ENCODE measurements around the gene MYH14. TPM values are rescaled to one million over a fixed set of nuclear protein-coding genes. Genes with fewer than 3 reads are reported as not detected.

Gene MYH14
- total and polyA plus RNA-seq, 2 of the 4 experiments (the other 2 are of a cell fraction), result not detected

- 100% methylated on average over 1 of the region's 5 CpGs; no CpG with 5 or more reads in 1 of the 2 experiments for WGBS, 2 experiments (ENCODE audit: extremely low coverage in 2 of 2, insufficient read length in 1 of 2)
Observed at GRCh38 chr19:50268501-50268900, 65.1 kb downstream of the MYH14 start.

More at GRCh38 chr19:50268501-50268900, 65.1 kb downstream of the MYH14 start:
- peaks cover 12% of the 10 kb centered on the region; the same call in 1 of the 2 replicates for H3K9me3 ChIP-seq (ENCODE audit: control insufficient read depth, insufficient read depth, low read length)
- no peak overlapping the region for H4K91ac ChIP-seq (ENCODE audit: insufficient read depth, low read depth, low read length)
- no peak overlapping the region for H3K27ac ChIP-seq (ENCODE audit: insufficient read depth, low read length)
- H4K5ac ChIP-seq (ENCODE audit: low read depth, low read length), result no peak overlapping the region
- ChIA-PET POLR2A (ENCODE audit: unreplicated experiment) (no interaction called here), CTCF (no interaction called here)
- H3K4me1 ChIP-seq (ENCODE audit: control insufficient read depth, insufficient read depth, low read length), result no peaks in the 10 kb centered on the region
- H3K9me1 ChIP-seq (ENCODE audit: insufficient read depth, low read length), result no peaks in the 10 kb centered on the region
- no peaks in the 10 kb centered on the region for H3K27me3 ChIP-seq (ENCODE audit: control insufficient read depth, insufficient read depth, low read length)
- H3K36me3 ChIP-seq (ENCODE audit: control insufficient read depth, insufficient read depth, low read length), result no peaks in the 10 kb centered on the region
- H3K4me2 ChIP-seq (ENCODE audit: low read depth, low read length), result no peak overlapping the region
- no peak overlapping the region for H3K14ac ChIP-seq (replicated peaks; ENCODE audit: low read depth, low read length)
- intact Hi-C loops (cut with micrococcal nuclease), result no loop called here
- H3K79me1 ChIP-seq (ENCODE audit: low read depth in 1 of 2, low read length in 2 of 2), result no peaks in the 10 kb centered on the region
- no peak overlapping the region for H3K23ac ChIP-seq (ENCODE audit: low read depth, low read length)
- H2AK9ac ChIP-seq (replicated peaks; ENCODE audit: low read depth, low read length, poor library complexity), result no peak overlapping the region
- no peak overlapping the region for H2BK15ac ChIP-seq (ENCODE audit: low read depth, low read length)
- no peak for ATAC-seq (ENCODE audit: low read depth)
- no peak overlapping the region for H2AFZ ChIP-seq (replicated peaks; ENCODE audit: low read length, poor library complexity)
- H4K8ac ChIP-seq (ENCODE audit: low read depth in 2 of 2, low read length in 2 of 2), result no peak overlapping the region
- no peak overlapping the region for H3K4ac ChIP-seq (ENCODE audit: low read depth, low read length)
- no peak overlapping the region for H2BK120ac ChIP-seq (ENCODE audit: low read depth, low read length)
- no peak overlapping the region for H3K56ac ChIP-seq (ENCODE audit: extremely low read depth, insufficient read depth, low read length)
- dilution Hi-C loops (cut with HindIII; ENCODE audit: low sequenced_read_pairs, unreplicated experiment), result no loop called here
- DNase-seq, result no peak
- H4K20me1 ChIP-seq (ENCODE audit: insufficient read depth, low read length), result no peaks in the 10 kb centered on the region
- no peak overlapping the region for H3K18ac ChIP-seq (ENCODE audit: low read depth, low read length)
- H2AK5ac ChIP-seq (ENCODE audit: low read depth, low read length), result no peak overlapping the region
- in situ Hi-C loops (cut with MboI; ENCODE audit: low sequenced_read_pairs), result no loop called here
- BruUV-seq (replicated peaks), result no TSS peak
- no peak overlapping the region for H2BK20ac ChIP-seq (ENCODE audit: low read depth, low read length)
- H2BK5ac ChIP-seq (ENCODE audit: low read depth, low read length, poor library complexity, severe bottlenecking), result no peak overlapping the region
- TF ChIP-seq MAFK (IDR thresholded peaks at IDR 0.05; ENCODE audit: low read depth, low read length), result no peak
- TF ChIP-seq SMC3 (IDR thresholded peaks at IDR 0.05; ENCODE audit: low read depth, low read length), result no peak
- TF ChIP-seq CHD1 (IDR thresholded peaks at IDR 0.05; ENCODE audit: low read depth, low read length), result no peak
- no peak for TF ChIP-seq POLR2A (IDR thresholded peaks at IDR 0.05; ENCODE audit: low read depth, low read length)
- no peak overlapping the region for H3K9ac ChIP-seq (ENCODE audit: low read depth, low read length)
- H3K4me3 ChIP-seq (ENCODE audit: insufficient read depth, low read depth, low read length), result no peak overlapping the region

All from IMR-90 (cell line).